ENCODE results near the gene RGS9.

RGS9 gene

GRCh38 chr17:65121916-65122806 lies 15.0 kb upstream of the RGS9 start:
- POLR2A ChIA-PET (ENCODE audit: low non-redundant PET) = interaction anchor here (0.7 kb wide), 2 partner anchors 16 to 64 kb away, joined by 11 to 18 read pairs; no protein-coding TSS in a partner anchor
- CTCF ChIA-PET = interaction anchor here (0.6 kb wide), 1 partner anchor 542 kb away, joined by 3 read pairs; no protein-coding TSS in a partner anchor
- no peak for DNase-seq (ENCODE audit: low spot score)
- no peak for TF ChIP-seq CTCF (conservative IDR thresholded peaks at IDR 0.05; ENCODE audit: low read depth)
- H3K27ac ChIP-seq = peak overlapping the region; percentile 81

DNA sequence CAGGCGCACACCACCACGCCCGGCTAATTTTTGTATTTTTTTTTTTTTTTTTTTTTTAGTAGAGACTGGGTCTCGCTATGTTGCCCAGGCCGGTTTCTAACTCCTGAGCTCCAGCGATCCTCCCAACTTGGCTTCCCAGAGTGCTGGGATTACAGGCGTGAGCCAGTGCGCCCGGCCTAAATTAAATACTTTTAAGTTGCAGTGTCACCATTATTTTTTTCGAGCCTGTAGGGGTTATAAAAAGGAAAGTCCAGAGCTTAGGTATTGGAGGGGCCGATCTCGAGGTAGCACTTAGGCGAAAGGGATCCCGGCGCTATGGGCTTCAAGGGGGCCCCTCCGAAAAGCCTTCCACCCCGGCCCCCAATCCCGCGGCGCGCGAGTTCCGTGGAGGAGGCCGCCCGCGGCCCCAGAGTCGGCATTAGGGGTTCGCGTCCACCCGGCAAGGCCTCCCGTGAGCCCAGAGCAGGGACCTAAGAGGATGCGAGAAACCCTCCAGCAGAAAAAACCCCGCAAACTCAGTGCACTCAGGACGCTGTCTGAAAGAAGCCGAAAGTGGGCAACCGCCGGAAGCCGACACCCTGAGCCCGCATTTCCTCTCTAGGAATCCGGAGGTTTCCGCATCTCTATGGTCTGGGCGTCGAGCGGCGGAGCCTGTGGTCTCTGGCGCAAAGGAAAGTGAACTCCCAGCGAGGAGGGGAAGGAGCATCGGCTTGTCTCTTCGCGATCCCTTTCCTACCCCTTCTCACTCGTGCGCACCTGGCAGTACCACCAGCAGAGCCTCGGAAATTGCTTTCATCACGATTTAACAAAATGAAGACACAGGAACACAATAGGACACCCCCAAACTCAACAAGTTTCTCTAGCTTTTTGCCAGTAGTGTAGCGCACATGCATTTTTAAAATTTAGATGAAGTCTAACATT lies 14.1 kb upstream of the RGS9 start:
- DNase-seq (ENCODE audit: low spot score) = peak; percentile 90
- CTCF ChIA-PET = interaction anchor here (0.6 to 0.9 kb wide), 4 partner anchors 14 to 543 kb away, joined by 3 to 4 read pairs (median 3); partner anchors contain the start of gene RGS9
- H3K27ac ChIP-seq = peak overlapping the region; percentile 81
- POLR2A ChIA-PET (ENCODE audit: low non-redundant PET) = interaction anchor here (0.7 kb wide), 2 partner anchors 16 to 63 kb away, joined by 11 to 18 read pairs; no protein-coding TSS in a partner anchor
- TF ChIP-seq CTCF (conservative IDR thresholded peaks at IDR 0.05; ENCODE audit: low read depth) = no peak

- DNase-seq (ENCODE audit: low spot score) = no peak
- POLR2A ChIA-PET (ENCODE audit: low non-redundant PET) = no interaction called here
- peak overlapping the region; percentile 81 for H3K27ac ChIP-seq
- CTCF ChIA-PET = interaction anchor here (0.8 to 0.9 kb wide), 2 partner anchors 13 to 23 kb away, joined by 3 to 4 read pairs; partner anchors contain the start of gene RGS9
- no peak for TF ChIP-seq CTCF (conservative IDR thresholded peaks at IDR 0.05; ENCODE audit: low read depth)
Observed at GRCh38 chr17:65123757-65124675, 13.2 kb upstream of the RGS9 start.

- no peak for TF ChIP-seq CTCF (conservative IDR thresholded peaks at IDR 0.05; ENCODE audit: low read depth)
- no peak overlapping the region for H3K27ac ChIP-seq
- ChIA-PET CTCF (no interaction called here), POLR2A (ENCODE audit: low non-redundant PET) (no interaction called here)
- no peak for DNase-seq (ENCODE audit: low spot score)
Observed at GRCh38 chr17:65130832-65131231, 6.3 kb upstream of the RGS9 start.

DNA sequence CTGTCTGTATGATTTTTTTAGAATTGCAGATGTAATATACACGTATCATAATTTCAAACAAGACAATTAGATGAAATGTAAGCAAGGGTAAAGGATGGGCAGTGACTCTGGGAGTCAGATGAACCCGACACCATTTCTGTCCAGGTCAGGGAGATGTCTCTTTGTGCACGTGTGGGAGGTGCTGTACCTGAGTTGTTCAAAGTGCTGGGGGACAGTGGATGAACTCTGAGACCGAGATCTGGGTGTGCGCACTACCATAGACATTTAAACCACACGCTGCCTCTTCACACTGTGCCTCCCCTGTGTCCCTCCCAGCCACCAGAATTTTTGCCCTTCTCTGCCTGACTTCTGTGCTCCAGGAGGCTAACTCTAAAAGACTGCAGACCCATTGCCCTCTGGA lies 5.9 kb upstream of the RGS9 start:
- DNase-seq (ENCODE audit: low spot score) = no peak
- POLR2A ChIA-PET (ENCODE audit: low non-redundant PET) = no interaction called here
- no peak for TF ChIP-seq CTCF (conservative IDR thresholded peaks at IDR 0.05; ENCODE audit: low read depth)
- no peak overlapping the region for H3K27ac ChIP-seq
- CTCF ChIA-PET = interaction anchor here (1.0 kb wide), 1 partner anchor 15 kb away, joined by 3 read pairs; no protein-coding TSS in a partner anchor

Data from RWPE1 (cell line).